K562 (cell line): Measurements from ENCODE around the gene HOXB3. TPM values are rescaled to one million over a fixed set of nuclear protein-coding genes. Genes with fewer than 3 reads are reported as not detected.

Source experiments
- AFF1 ChIP-seq, 2 experiments: fragments of 450-650 bp; IDR thresholded peaks; 2 replicates each; pipeline ENCODE4 v1.6.1; 2018; ENCODE audit warnings: mild to moderate bottlenecking in 2 of 2, low read depth in 1 of 2; ENCODE audit not compliant: partially characterized antibody in 2 of 2
- CHD2 ChIP-seq: IDR thresholded peaks from 2 replicates; pipeline ENCODE4 v1.6.1; 2011; ENCODE audit warnings: low read depth, low read length
- DNMT1 ChIP-seq: fragments of 450-650 bp; IDR thresholded peaks from 2 replicates; pipeline ENCODE4 v1.6.1; 2016; ENCODE audit warnings: antibody characterized with exemption, mild to moderate bottlenecking
- E2F5 ChIP-seq: sonication (generic); formaldehyde crosslinking; IDR thresholded peaks from 2 replicates; pipeline ENCODE4 v1.8.0; 2022; ENCODE audit warnings: mild to moderate bottlenecking, missing genetic modification reagents
- IRF9 ChIP-seq: fragments of 450-650 bp; IDR thresholded peaks from 2 replicates; pipeline ENCODE4 v1.6.1; 2016; ENCODE audit warnings: missing biosample characterization, missing genetic modification characterization
- LARP7 ChIP-seq: fragments of 450-650 bp; IDR thresholded peaks from 2 replicates; pipeline ENCODE4 v1.6.1; 2016
- MAZ ChIP-seq, 2 experiments: fragments of 450-650 bp in 1 of 2; sonication (generic) in 1 of 2; formaldehyde crosslinking; IDR thresholded peaks in 1 of 2; conservative IDR thresholded peaks in 1 of 2; 2 replicates each; pipeline versions ENCODE4 v1.4.0 to v1.5.0; 2020; ENCODE audit warnings: mild to moderate bottlenecking in 1 of 2, missing genetic modification reagents in 1 of 2
- MCM3 ChIP-seq: fragments of 450-650 bp; IDR thresholded peaks from 2 replicates; pipeline ENCODE4 v1.6.1; 2016
- MCM5 ChIP-seq: fragments of 450-650 bp; IDR thresholded peaks from 2 replicates; pipeline ENCODE4 v1.6.1; 2016; ENCODE audit warnings: low read depth
- NCOA2 ChIP-seq, 2 experiments: fragments of 450-650 bp; IDR thresholded peaks; 2 replicates each; pipeline ENCODE4 v1.6.1; 2018; ENCODE audit warnings: mild to moderate bottlenecking in 2 of 2, moderate library complexity in 1 of 2; ENCODE audit not compliant: partially characterized antibody in 2 of 2
- SRF ChIP-seq, 2 experiments: fragments of 250-450, 450-650 bp in 1 of 2; sonication (Bioruptor Pico) in 1 of 2; sonication (generic) in 1 of 2; formaldehyde crosslinking; IDR thresholded peaks; 2 replicates each; pipeline versions ENCODE4 v1.5.0 to v1.5.1; 2020 to 2022; ENCODE audit warnings: mild to moderate bottlenecking in 1 of 2, missing genetic modification reagents in 1 of 2
- ZBTB49 ChIP-seq: sonication (generic); formaldehyde crosslinking; IDR thresholded peaks from 2 replicates; pipeline ENCODE4 v1.8.0; 2022; ENCODE audit warnings: missing genetic modification reagents, mild to moderate bottlenecking, borderline replicate concordance
- ZNF140 ChIP-seq: fragments of 250-450 bp; sonication (Bioruptor Pico); IDR thresholded peaks from 2 replicates; pipeline ENCODE4 v1.8.0; 2021; ENCODE audit warnings: moderate library complexity, mild to moderate bottlenecking, inconsistent platforms
- ZNF589 ChIP-seq: fragments of 200-800 bp; sonication (Bioruptor generic); IDR thresholded peaks from 2 replicates; pipeline ENCODE4 v1.6.1; 2016; ENCODE audit warnings: low read depth, missing genetic modification characterization, missing compliant biosample characterization
- ZNF639 ChIP-seq, 2 experiments: fragments of 200-800 bp in 1 of 2; sonication (Bioruptor generic) in 1 of 2; sonication (generic) in 1 of 2; formaldehyde crosslinking in 1 of 2; IDR thresholded peaks in 1 of 2; conservative IDR thresholded peaks in 1 of 2; 2 replicates each; pipeline versions ENCODE4 v1.5.0 to v1.6.1; 2016 to 2020; ENCODE audit warnings: missing compliant biosample characterization in 1 of 2, missing genetic modification characterization in 1 of 2, missing genetic modification reagents in 1 of 2
- polyA plus RNA-seq, 8 experiments: library from polyadenylated mRNA; depleted of rRNA in 4 of 8; stranded (reverse) in 5 of 8; unstranded in 3 of 8; fragments of >200 nt; fragmentation: Nextera tagmentation in 2 of 8; fragmentation: Illumina TruSeq in 1 of 8; extraction: Ambion mirVana in 2 of 8; extraction: Trizol in 1 of 8; gene quantifications; 2 replicates each; pipeline versions ENCODE4 v1.2.1 to v1.2.3, GENCODE V29; 2011 to 2014; ENCODE audit warnings: inconsistent platforms in 1 of 8, missing spikeins in 1 of 8
- total RNA-seq, 7 experiments: library from RNA; depleted of rRNA in 6 of 7; stranded (reverse); fragments of >200 nt in 6 of 7; fragmentation: Illumina TruSeq in 2 of 7; extraction: Trizol in 2 of 7; gene quantifications; 2 replicates each; pipeline versions ENCODE4 v1.2.1 to v1.2.3, GENCODE V29; 2011 to 2021; ENCODE audit warnings: low replicate concordance in 1 of 7

Gene HOXB3
- total and polyA plus RNA-seq, 9 of the 15 experiments (the other 6 are each of a cell fraction or from before 2014, with no cell fraction given) = 2.4 to 41.3 (median 20.2) TPM

GRCh38 chr17:48555258-48556228 is 34.5 kb downstream of the HOXB3 start (continued):
- TF ChIP-seq AFF1 (IDR thresholded peaks at IDR 0.05; ENCODE audit: low read depth in 1 of 2, partially characterized antibody in 2 of 2) = peak; percentile 57 to 75
- TF ChIP-seq DNMT1 = no peak
- peak in 1 of 2 experiments; percentile 11 for TF ChIP-seq NCOA2 (IDR thresholded peaks at IDR 0.05; ENCODE audit: partially characterized antibody in 2 of 2)
- TF ChIP-seq MAZ (CRISPR knock-in tag; conservative IDR thresholded peaks at IDR 0.05 in 1 of 2, IDR thresholded peaks at IDR 0.05 in 1 of 2) = peak; percentile 78 to 95; a peak in 3 of 4 replicates
- TF ChIP-seq IRF9 (tag) = no peak
- TF ChIP-seq SRF (CRISPR knock-in tag; IDR thresholded peaks at IDR 0.05) = no peak
- peak in 1 of 2 experiments; percentile 80; a peak in 2 of 4 replicates for TF ChIP-seq ZNF639 (CRISPR knock-in tag; conservative IDR thresholded peaks at IDR 0.05 in 1 of 2, IDR thresholded peaks at IDR 0.05 in 1 of 2)
- no peak for TF ChIP-seq CHD2
- TF ChIP-seq MCM3 = no peak
- TF ChIP-seq MCM5 = no peak
- TF ChIP-seq ZNF589 (CRISPR knock-in tag) = peak; percentile 29; the same call in 1 of the 2 replicates
- peak; percentile 88; the same call in 1 of the 2 replicates for TF ChIP-seq LARP7
- TF ChIP-seq ZNF140 = no peak
- TF ChIP-seq ZBTB49 (CRISPR knock-in tag) = no peak
- no peak for TF ChIP-seq E2F5 (CRISPR knock-in tag)
